ENCODE data around the gene MYLK2.

DNA sequence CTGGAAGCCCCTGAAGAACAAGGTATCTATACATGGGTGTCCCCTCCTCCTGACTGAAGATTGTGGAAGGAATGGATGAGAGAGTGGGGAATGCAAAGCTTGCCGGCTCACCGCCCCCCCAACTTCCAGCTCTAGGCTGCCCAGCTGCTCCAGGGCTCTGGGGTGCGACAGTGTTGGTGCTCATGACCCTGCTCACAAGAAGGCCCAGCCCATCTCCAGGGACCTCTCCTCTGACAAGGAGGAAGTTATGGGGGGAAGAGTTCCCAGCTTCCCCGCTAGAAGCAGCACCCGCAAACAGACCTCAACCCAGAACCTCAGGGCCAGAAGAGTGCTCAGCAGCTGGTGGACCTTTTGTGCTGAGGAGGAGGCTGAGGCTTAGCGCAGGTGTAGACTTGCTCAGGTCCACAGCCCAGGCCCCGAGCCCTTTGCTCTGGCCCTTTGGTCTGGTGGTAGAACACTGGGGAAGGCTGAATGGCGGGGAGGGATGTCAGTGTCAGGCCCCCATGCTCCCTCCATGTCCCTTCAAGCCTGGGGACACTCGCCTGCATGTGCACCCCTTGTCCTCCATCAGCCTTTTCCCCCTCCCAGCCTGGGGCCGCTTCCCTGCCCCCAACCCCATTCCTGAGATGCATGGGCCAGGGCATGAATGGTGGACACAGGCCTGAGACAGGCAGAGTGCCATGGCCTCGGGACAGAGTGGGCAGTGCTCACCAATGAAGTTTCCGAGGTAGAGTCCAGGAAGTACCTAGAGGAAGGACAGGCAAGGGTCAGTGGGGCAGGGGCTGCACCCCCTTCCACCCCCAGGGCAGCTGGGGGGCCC lies 49.9 kb downstream of the MYLK2 start:
- no peak for TF ChIP-seq CTCF (IDR thresholded peaks at IDR 0.05)
- no peak for TF ChIP-seq POLR2A (IDR thresholded peaks at IDR 0.05)
- no peak for TF ChIP-seq POLR2AphosphoS5 (IDR thresholded peaks at IDR 0.05)
- TF ChIP-seq EP300 (IDR thresholded peaks at IDR 0.05) = no peak

Data from sigmoid colon (tissue), 4 donors.